VCaP (cell line): Measurements from ENCODE around the gene MPIG6B.

Experiments used
- H3K27ac ChIP-seq: fragments of 450-650 bp; 2 replicates; pipeline ENCODE4 v1.5.1; 2017
- CTCF ChIP-seq: fragments of 450-650 bp; conservative IDR thresholded peaks from 2 replicates; pipeline ENCODE4 v1.5.1; 2017; ENCODE audit warnings: mild to moderate bottlenecking, moderate library complexity

Gene MPIG6B

DNA sequence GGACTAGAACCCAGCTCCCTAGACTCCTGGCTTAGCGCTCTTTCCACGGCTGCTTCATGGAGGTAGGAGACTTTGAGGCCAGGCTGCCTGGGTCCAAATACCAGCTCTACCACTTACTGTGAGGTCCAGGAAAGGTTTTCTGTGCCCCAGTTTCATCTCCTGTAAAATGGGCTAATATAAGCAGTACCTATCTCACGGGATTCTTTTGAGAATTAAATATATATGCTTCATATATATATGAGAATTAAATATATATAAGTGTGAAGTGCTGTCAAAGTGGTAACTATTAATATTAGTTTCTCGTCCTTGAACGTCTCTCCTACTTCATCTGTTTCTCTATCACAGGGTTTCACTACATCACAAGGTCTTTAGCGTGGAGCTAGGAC lies 32.1 kb upstream of the MPIG6B start:
- H3K27ac ChIP-seq: no peak overlapping the region
- no peak for TF ChIP-seq CTCF

- TF ChIP-seq CTCF: no peak
Measured at GRCh38 chr6:31691564-31692108, 31.5 kb upstream of the MPIG6B start.

GRCh38 chr6:31692353-31692752 lies 30.8 kb upstream of the MPIG6B start:
- no peak for TF ChIP-seq CTCF
- H3K27ac ChIP-seq: no peak overlapping the region

More at GRCh38 chr6:31691564-31692108, 31.5 kb upstream of the MPIG6B start:
- no peak overlapping the region for H3K27ac ChIP-seq

DNA sequence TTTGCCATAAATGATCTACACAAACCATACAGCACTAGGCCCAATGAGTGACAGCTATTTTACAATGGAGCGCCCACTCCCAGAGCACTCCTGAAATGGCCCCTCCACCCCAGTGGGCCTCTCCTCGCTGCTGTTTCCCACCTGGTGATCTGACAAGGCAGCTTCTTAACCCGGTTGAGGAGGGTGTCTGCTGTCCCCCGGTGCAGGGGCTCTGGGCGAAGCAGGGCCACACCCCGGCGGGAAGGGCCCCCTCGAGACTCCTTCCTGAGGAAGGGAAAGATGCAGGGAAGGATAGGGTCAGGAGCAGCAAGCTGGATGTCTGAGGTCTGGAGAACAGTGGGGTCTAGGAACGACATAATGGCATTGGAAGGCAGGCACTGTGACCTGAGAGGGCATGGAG lies 30.3 kb upstream of the MPIG6B start:
- no peak overlapping the region for H3K27ac ChIP-seq
- TF ChIP-seq CTCF: no peak

DNA sequence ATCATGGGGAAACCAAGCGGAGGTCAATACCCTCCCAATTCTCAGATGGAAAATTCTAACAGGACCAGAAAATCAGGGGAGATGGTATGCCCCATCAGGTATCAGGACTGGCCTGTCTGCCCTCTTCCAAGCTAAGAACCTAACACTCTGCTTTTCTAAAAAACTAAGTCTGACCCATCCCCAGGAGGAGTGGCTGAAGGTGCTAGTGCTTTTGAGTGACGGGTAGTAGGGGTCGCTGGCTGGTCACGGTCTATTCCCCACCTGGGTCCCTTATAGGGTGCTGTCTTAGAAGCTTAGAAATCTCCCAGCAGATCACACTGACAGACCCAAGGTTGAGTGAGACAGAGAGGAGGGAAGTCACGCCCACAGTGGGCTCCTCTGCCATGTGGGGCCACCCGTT lies 29.6 kb upstream of the MPIG6B start:
- H3K27ac ChIP-seq: no peak overlapping the region
- TF ChIP-seq CTCF: no peak

DNA sequence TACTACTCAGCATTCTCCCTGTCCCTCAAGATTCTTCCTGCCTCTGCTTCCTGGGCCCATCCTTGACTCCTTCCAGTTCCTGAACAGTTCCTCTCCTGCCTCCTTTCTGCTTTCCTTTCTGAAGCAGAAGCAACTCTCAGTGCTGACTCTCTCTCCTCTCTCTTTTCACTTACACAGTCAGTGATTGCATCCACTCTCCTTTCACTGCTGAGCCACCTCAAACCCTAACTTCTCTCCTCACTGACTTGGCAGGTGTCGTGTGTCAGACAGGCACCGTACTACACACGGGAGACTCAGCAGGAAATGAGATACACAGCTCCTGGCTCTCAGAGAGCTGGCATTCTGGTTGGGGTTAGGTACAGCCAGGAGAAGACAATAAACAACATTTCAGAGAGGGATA lies 25.6 kb upstream of the MPIG6B start:
- TF ChIP-seq CTCF: no peak

GRCh38 chr6:31700740-31701401 lies 22.3 kb upstream of the MPIG6B start:
- no peak for TF ChIP-seq CTCF
- no peak overlapping the region; the same call in 1 of the 2 replicates for H3K27ac ChIP-seq

More for the DNA sequence above, 25.6 kb upstream of the MPIG6B start:
- H3K27ac ChIP-seq: no peak overlapping the region
